Neuronal stem cell (in vitro differentiated cells): ENCODE measurements around the gene PIGX. TPM values are rescaled to one million over a fixed set of nuclear protein-coding genes. Genes with fewer than 3 reads are reported as not detected.

Experiments used
- DNase-seq: peaks from one replicate; pipeline ENCODE4 v3.0.0-alpha.2; 2013; ENCODE audit warnings: low spot score
- H2AFZ ChIP-seq: one replicate; pipeline ENCODE4 v1.6.1; 2013; ENCODE audit warnings: mild to moderate bottlenecking, low read length, inconsistent platforms
- H2AK5ac ChIP-seq: 2 replicates; pipeline ENCODE4 v1.6.1; 2013; ENCODE audit warnings: low read depth, mild to moderate bottlenecking, inconsistent platforms, low read length, moderate library complexity, mixed read lengths
- H2BK120ac ChIP-seq: 2 replicates; pipeline ENCODE4 v1.6.1; 2013; ENCODE audit warnings: low read depth, mild to moderate bottlenecking, inconsistent platforms, low read length, moderate library complexity, mixed read lengths
- H2BK12ac ChIP-seq: one replicate; pipeline ENCODE4 v1.6.1; 2013; ENCODE audit warnings: low read length, inconsistent platforms
- H2BK15ac ChIP-seq: 2 replicates; pipeline ENCODE4 v1.6.1; 2013; ENCODE audit warnings: mild to moderate bottlenecking, low read length, inconsistent platforms, mixed read lengths
- H2BK5ac ChIP-seq: one replicate; pipeline ENCODE4 v1.6.1; 2013; ENCODE audit warnings: inconsistent platforms, mild to moderate bottlenecking, low read length, moderate library complexity
- H3K14ac ChIP-seq: one replicate; pipeline ENCODE4 v1.6.1; 2013; ENCODE audit warnings: low read length, inconsistent platforms
- H3K18ac ChIP-seq: 2 replicates; pipeline ENCODE4 v1.6.1; 2013; ENCODE audit warnings: low read length, inconsistent platforms
- H3K23ac ChIP-seq: 2 replicates; pipeline ENCODE4 v1.6.1; 2013; ENCODE audit warnings: low read depth, mild to moderate bottlenecking, mixed read lengths, low read length, inconsistent platforms; ENCODE audit not compliant: poor library complexity
- H3K27ac ChIP-seq: replicated peaks from 3 replicates; pipeline ENCODE4 v1.5.1; 2013; ENCODE audit warnings: low read length, inconsistent platforms
- H3K27me3 ChIP-seq, 3 experiments: 2 replicates each; pipeline ENCODE4 v1.6.1; 2013; ENCODE audit warnings: low read length in 3 of 3, mild to moderate bottlenecking in 2 of 3, inconsistent platforms in 1 of 3, low read depth in 1 of 3, mixed read lengths in 1 of 3, moderate library complexity in 1 of 3; ENCODE audit not compliant: control insufficient read depth in 3 of 3, insufficient read depth in 3 of 3
- H3K36me3 ChIP-seq, 2 donors: replicated peaks in 1 of 2; 2 replicates each; pipeline ENCODE4 v1.6.1; 2013; ENCODE audit warnings: low read length in 2 of 2; ENCODE audit not compliant: control insufficient read depth in 2 of 2, insufficient read depth in 2 of 2
- H3K4ac ChIP-seq: 2 replicates; pipeline ENCODE4 v1.6.1; 2013; ENCODE audit warnings: inconsistent platforms, mild to moderate bottlenecking, low read length, moderate library complexity
- H3K4me1 ChIP-seq, 2 donors: 1 replicate in 1 of 2; 2 replicates in 1 of 2; pipeline ENCODE4 v1.6.1; 2013; ENCODE audit warnings: low read length in 2 of 2, low read depth in 1 of 2; ENCODE audit not compliant: control insufficient read depth in 2 of 2, insufficient read depth in 1 of 2
- H3K4me2 ChIP-seq: one replicate; pipeline ENCODE4 v1.6.1; 2013; ENCODE audit warnings: mild to moderate bottlenecking, low read length, inconsistent platforms; ENCODE audit not compliant: insufficient read depth, poor library complexity, severe bottlenecking
- H3K4me3 ChIP-seq, 2 donors: 2 replicates each; pipeline ENCODE4 v1.5.1; 2013; ENCODE audit warnings: low read length in 2 of 2, mild to moderate bottlenecking in 2 of 2, inconsistent platforms in 1 of 2, moderate library complexity in 1 of 2
- H3K79me1 ChIP-seq: one replicate; pipeline ENCODE4 v1.6.1; 2013; ENCODE audit warnings: low read depth, mild to moderate bottlenecking, inconsistent platforms, low read length, moderate library complexity
- H3K9ac ChIP-seq: one replicate; pipeline ENCODE4 v1.6.1; 2013; ENCODE audit warnings: mild to moderate bottlenecking, low read depth, low read length, inconsistent platforms; ENCODE audit not compliant: poor library complexity
- H3K9me3 ChIP-seq, 2 donors: replicated peaks in 1 of 2; 2 replicates each; pipeline versions ENCODE3 to v1.6.1; 2013; ENCODE audit warnings: low read length in 2 of 2, mild to moderate bottlenecking in 2 of 2, inconsistent platforms in 1 of 2, low read depth in 1 of 2, mixed read lengths in 1 of 2, moderate library complexity in 1 of 2; ENCODE audit not compliant: control insufficient read depth in 2 of 2, insufficient read depth in 1 of 2
- H4K8ac ChIP-seq: one replicate; pipeline ENCODE4 v1.6.1; 2013; ENCODE audit warnings: low read depth, mild to moderate bottlenecking, inconsistent platforms, low read length, moderate library complexity
- H4K91ac ChIP-seq: one replicate; pipeline ENCODE4 v1.6.1; 2013; ENCODE audit warnings: low read length, low read depth, mild to moderate bottlenecking, inconsistent platforms; ENCODE audit not compliant: poor library complexity
- WGBS, 2 donors: extraction: QIAGEN DNeasy Blood & Tissue Kit; methylation state at CpG; one replicate each; pipeline ENCODE4 v1.1.7; 2013; ENCODE audit warnings: missing lambda C conversion rate in 2 of 2, mixed read lengths in 1 of 2; ENCODE audit not compliant: insufficient read length in 2 of 2, insufficient replicate concordance in 1 of 2; ENCODE audit errors: extremely low coverage in 2 of 2; 5-methylcytosine and 5-hydroxymethylcytosine counted together
- small RNA-seq: library from polyadenylated mRNA; stranded (forward); fragments of <200 nt; extraction: miRNeasy Mini kit (QIAGEN cat#:217004); gene quantifications from one replicate; pipeline ENCODE3, GENCODE V24; 2013; ENCODE audit not compliant: insufficient read depth

PIGX gene

DNA sequence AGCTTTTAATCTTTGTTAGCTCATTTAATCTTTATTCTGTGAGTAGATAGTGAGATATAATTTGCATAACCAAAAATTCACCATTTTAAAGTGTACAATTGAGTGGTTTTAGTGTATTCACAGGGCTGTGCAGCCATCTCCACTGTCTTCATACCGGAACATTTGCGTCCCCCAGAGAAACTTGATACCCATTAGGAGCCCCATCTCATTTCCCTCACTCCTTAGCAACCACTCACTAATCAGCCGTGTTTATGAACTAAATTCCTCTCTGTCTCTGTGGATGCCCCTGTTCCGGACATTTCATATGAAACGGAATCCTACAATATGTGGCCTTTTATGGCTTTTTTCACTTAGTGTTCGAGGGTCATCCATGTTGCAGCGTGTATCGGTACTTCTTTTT is 65.7 kb downstream of the PIGX start:
- Histone ChIP-seq H3K27me3 (no peaks in the 10 kb centered on the region), H3K9ac (no peak overlapping the region), H3K36me3 (peaks cover 7 to 51% of the 10 kb centered on the region in 2 donors), H2BK120ac (no peak overlapping the region), H2BK15ac (no peak overlapping the region), H4K91ac (no peak overlapping the region), H3K4ac (no peak overlapping the region), H3K79me1 (peaks cover 4% of the 10 kb centered on the region), H3K4me1 (no peaks in the 10 kb centered on the region), H3K14ac (no peak overlapping the region), H2AK5ac (no peak overlapping the region), H2BK5ac (no peak overlapping the region), H3K27ac (no peak overlapping the region), H3K18ac (no peak overlapping the region), H2AFZ (no peak overlapping the region), H4K8ac (no peak overlapping the region), H3K4me2 (no peak overlapping the region), H3K23ac (no peak overlapping the region), H2BK12ac (no peak overlapping the region), H3K9me3 (peaks cover 6 to 15% of the 10 kb centered on the region in 2 donors), H3K4me3 (no peak overlapping the region)
- DNase-seq, result no peak
- WGBS, 2 donors, result no CpG with 5 or more reads among the region's 8 CpGs

GRCh38 chr3:196778755-196779154 is 66.6 kb downstream of the PIGX start:
- H2BK5ac ChIP-seq, result no peak overlapping the region
- DNase-seq, result no peak
- H3K18ac ChIP-seq, result no peak overlapping the region
- no peaks in the 10 kb centered on the region for H3K4me1 ChIP-seq
- H3K23ac ChIP-seq, result no peak overlapping the region
- peaks cover 4% of the 10 kb centered on the region for H3K79me1 ChIP-seq
- no peak overlapping the region for H3K4me2 ChIP-seq
- H3K9ac ChIP-seq, result no peak overlapping the region
- no peak overlapping the region for H4K91ac ChIP-seq
- no CpG with 5 or more reads among the region's 4 CpGs for WGBS, 2 donors
- H2BK12ac ChIP-seq, result no peak overlapping the region
- no peak overlapping the region for H2BK120ac ChIP-seq
- no peak overlapping the region for H2AK5ac ChIP-seq
- no peak overlapping the region for H3K4ac ChIP-seq
- H2AFZ ChIP-seq, result no peak overlapping the region
- no peak overlapping the region for H3K14ac ChIP-seq
- no peak overlapping the region for H4K8ac ChIP-seq
- no peak overlapping the region for H3K27ac ChIP-seq
- no peak overlapping the region for H3K4me3 ChIP-seq
- no peak overlapping the region for H2BK15ac ChIP-seq
- H3K36me3 ChIP-seq, result peaks cover 13 to 55% of the 10 kb centered on the region in 2 donors
- H3K27me3 ChIP-seq, result no peaks in the 10 kb centered on the region
- H3K9me3 ChIP-seq, result peaks cover 6 to 22% of the 10 kb centered on the region in 2 donors

DNA sequence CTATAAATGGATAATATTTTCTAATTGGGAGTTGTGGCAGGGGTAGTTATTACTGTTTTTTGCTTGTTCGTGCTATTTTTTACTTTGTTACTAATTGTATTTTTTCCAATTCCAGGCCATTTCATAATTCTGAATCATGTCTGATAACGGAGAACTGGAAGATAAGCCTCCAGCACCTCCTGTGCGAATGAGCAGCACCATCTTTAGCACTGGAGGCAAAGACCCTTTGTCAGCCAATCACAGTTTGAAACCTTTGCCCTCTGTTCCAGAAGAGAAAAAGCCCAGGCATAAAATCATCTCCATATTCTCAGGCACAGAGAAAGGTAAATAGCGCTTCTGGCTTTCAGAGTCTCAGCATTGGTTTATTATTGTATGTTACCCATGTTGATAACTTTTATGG is 70.3 kb downstream of the PIGX start:
- DNase-seq, result no peak
- no peak overlapping the region for H3K23ac ChIP-seq
- H2AFZ ChIP-seq, result no peak overlapping the region
- peaks cover 0 to under 1% of the 10 kb centered on the region in 2 donors for H3K4me1 ChIP-seq
- H2BK120ac ChIP-seq, result no peak overlapping the region
- no peak overlapping the region for H4K91ac ChIP-seq
- peaks cover 16 to 63% of the 10 kb centered on the region in 2 donors for H3K36me3 ChIP-seq
- no peak overlapping the region for H4K8ac ChIP-seq
- no CpG with 5 or more reads among the region's 4 CpGs for WGBS, 2 donors
- no peak overlapping the region for H2BK5ac ChIP-seq
- H2BK12ac ChIP-seq, result no peak overlapping the region
- H3K79me1 ChIP-seq, result peaks cover 2% of the 10 kb centered on the region
- H2BK15ac ChIP-seq, result no peak overlapping the region
- H3K18ac ChIP-seq, result no peak overlapping the region
- no peak overlapping the region for H3K4me3 ChIP-seq
- H2AK5ac ChIP-seq, result no peak overlapping the region
- H3K14ac ChIP-seq, result no peak overlapping the region
- no peak overlapping the region for H3K4me2 ChIP-seq
- no peak overlapping the region for H3K4ac ChIP-seq
- no peaks in the 10 kb centered on the region for H3K27me3 ChIP-seq
- peaks cover 6 to 27% of the 10 kb centered on the region in 2 donors for H3K9me3 ChIP-seq
- H3K27ac ChIP-seq, result no peak overlapping the region
- H3K9ac ChIP-seq, result no peak overlapping the region

Small RNAs within 50 kb of the gene (small RNA-seq; reads per million reads assigned to genes)
- gene RNU4-89P, result not detected
- gene RNU6-42P, result not detected
- not detected for gene RNU6-646P
